IgD-negative memory B cell (primary cell): Measurements from ENCODE around the gene TANK. TPM values are rescaled to one million over a fixed set of nuclear protein-coding genes. Genes with fewer than 3 reads are reported as not detected.

Experiments
- H3K27ac Mint-ChIP-seq, 3 donors: one replicate each; pipeline ENCODE4 v1.8.0; 2020 to 2022; ENCODE audit warnings: mild to moderate bottlenecking in 3 of 3, mixed read lengths in 3 of 3, moderate library complexity in 1 of 3
- H3K27me3 Mint-ChIP-seq: one replicate; pipeline ENCODE4 v1.8.0; 2021; ENCODE audit warnings: mixed read lengths
- H3K36me3 Mint-ChIP-seq: one replicate; pipeline ENCODE4 v1.8.0; 2020; ENCODE audit warnings: mild to moderate bottlenecking, mixed read lengths
- H3K4me1 Mint-ChIP-seq, 3 donors: one replicate each; pipeline ENCODE4 v1.8.0; 2020 to 2022; ENCODE audit warnings: mixed read lengths in 3 of 3, mild to moderate bottlenecking in 1 of 3
- H3K4me3 Mint-ChIP-seq, 4 donors: one replicate each; pipeline ENCODE4 v1.8.0; 2020 to 2022; ENCODE audit warnings: mild to moderate bottlenecking in 4 of 4, mixed read lengths in 4 of 4, moderate library complexity in 3 of 4
- H3K9me3 Mint-ChIP-seq, 3 donors: one replicate each; pipeline ENCODE4 v1.8.0; 2020 to 2021; ENCODE audit warnings: mixed read lengths in 3 of 3, mild to moderate bottlenecking in 1 of 3
- polyA plus RNA-seq: library from polyadenylated mRNA; unstranded; fragments of 300-500 nt; fragmentation: Illumina TruSeq; gene quantifications from one replicate; pipeline ENCODE4 v1.2.3, GENCODE V29; 2021

TANK gene
- polyA plus RNA-seq, 1 donor from 2014 or later = 90.1 TPM

DNA sequence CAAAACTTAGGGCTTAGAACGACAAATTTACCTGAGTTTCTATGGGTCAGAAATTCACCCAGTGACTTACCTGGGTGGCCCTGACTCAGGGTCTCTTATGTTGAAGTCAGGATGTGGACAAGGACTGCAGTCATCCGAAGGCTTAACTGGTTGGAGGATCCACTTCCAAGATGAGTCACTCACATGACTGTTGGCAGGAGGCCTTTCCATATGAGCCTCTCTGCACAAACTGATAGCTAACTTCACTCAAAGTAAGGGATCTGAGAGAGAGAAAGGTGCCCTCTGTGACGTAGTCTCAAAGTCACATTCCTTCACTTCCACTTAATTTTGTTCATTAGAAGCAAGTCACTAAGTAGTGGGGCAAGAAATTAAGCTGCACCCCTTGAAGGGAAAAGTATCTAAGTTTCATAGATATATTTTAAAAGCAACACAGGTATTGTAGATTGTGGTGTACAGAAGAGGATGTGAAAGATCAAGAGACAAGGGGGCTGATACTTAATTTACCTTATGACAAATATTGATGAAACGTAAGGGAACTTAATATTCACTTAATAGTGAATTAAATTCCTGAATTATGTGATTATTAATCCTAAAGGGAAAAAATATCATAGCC, 48.4 kb downstream of the TANK start:
- H3K27ac Mint-ChIP-seq = no peak overlapping the region
- peaks cover 6% of the 10 kb centered on the region for H3K36me3 Mint-ChIP-seq

GRCh38 chr2:161209902-161210301, 49.7 kb downstream of the TANK start:
- peaks cover 8 to 15% (median 11%) of the 10 kb centered on the region in 3 donors for H3K4me1 Mint-ChIP-seq
- peaks cover 9% of the 10 kb centered on the region for H3K36me3 Mint-ChIP-seq
- peak overlapping the region in 1 of 3 donors; percentile 39 for H3K27ac Mint-ChIP-seq
- H3K9me3 Mint-ChIP-seq = no peaks in the 10 kb centered on the region
- H3K27me3 Mint-ChIP-seq = no peaks in the 10 kb centered on the region
- H3K4me3 Mint-ChIP-seq = no peak overlapping the region

More for the DNA sequence above, 48.4 kb downstream of the TANK start:
- H3K9me3 Mint-ChIP-seq = no peaks in the 10 kb centered on the region
- H3K4me1 Mint-ChIP-seq = peaks cover 7 to 15% (median 8%) of the 10 kb centered on the region in 3 donors
- H3K4me3 Mint-ChIP-seq = no peak overlapping the region
- H3K27me3 Mint-ChIP-seq = no peaks in the 10 kb centered on the region

- no peaks in the 10 kb centered on the region for H3K9me3 Mint-ChIP-seq
- peak overlapping the region in 1 of 3 donors; percentile 92 for H3K27ac Mint-ChIP-seq
- no peak overlapping the region for H3K4me3 Mint-ChIP-seq
- peaks cover 6% of the 10 kb centered on the region for H3K36me3 Mint-ChIP-seq
- H3K4me1 Mint-ChIP-seq = peaks cover 10 to 25% (median 10%) of the 10 kb centered on the region in 3 donors
- H3K27me3 Mint-ChIP-seq = no peaks in the 10 kb centered on the region
These were observed 57.5 kb downstream of the TANK start for GRCh38 chr2:161217597-161218185.

GRCh38 chr2:161219211-161219610, 59.0 kb downstream of the TANK start:
- Mint-ChIP-seq H3K36me3 (peaks cover 5% of the 10 kb centered on the region), H3K9me3 (no peaks in the 10 kb centered on the region), H3K27ac (no peak overlapping the region), H3K4me3 (no peak overlapping the region), H3K4me1 (peaks cover 10 to 28% (median 10%) of the 10 kb centered on the region in 3 donors), H3K27me3 (no peaks in the 10 kb centered on the region)

DNA sequence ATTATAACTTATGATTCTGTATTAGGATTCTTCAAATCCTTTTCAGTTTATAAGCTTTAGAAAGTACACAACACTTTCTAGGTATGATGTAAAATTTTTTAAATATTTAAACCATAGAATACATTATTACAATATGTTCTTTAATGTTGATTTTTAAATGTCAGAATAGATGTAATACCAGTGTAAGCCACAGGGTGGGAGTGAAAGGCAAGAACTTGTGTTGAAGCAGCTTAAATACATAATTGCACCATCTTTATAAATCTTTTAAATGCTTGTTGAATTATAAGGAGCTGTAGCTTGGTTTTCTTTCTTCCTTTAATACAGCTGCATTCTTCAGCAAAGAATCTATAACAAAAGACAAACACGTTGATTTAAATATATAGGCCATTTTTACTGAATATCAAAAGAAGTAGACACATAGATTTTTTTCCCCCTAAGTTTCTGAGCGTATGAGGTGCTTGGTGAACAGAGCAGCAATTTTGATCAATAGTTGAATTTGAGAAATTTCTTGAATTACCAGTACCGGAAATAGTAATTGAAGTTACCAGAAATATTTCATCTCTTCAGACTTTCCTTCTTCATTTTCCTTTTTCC, 63.0 kb downstream of the TANK start:
- Mint-ChIP-seq H3K36me3 (peaks cover 2% of the 10 kb centered on the region), H3K27ac (no peak overlapping the region), H3K27me3 (no peaks in the 10 kb centered on the region), H3K4me1 (peaks cover 0 to 8% (median 5%) of the 10 kb centered on the region in 3 donors), H3K9me3 (no peaks in the 10 kb centered on the region), H3K4me3 (no peak overlapping the region)

GRCh38 chr2:161228511-161229240, 68.4 kb downstream of the TANK start:
- H3K9me3 Mint-ChIP-seq = no peaks in the 10 kb centered on the region
- H3K27me3 Mint-ChIP-seq = no peaks in the 10 kb centered on the region
- peaks cover 11% of the 10 kb centered on the region for H3K36me3 Mint-ChIP-seq
- no peak overlapping the region for H3K4me3 Mint-ChIP-seq
- no peak overlapping the region for H3K27ac Mint-ChIP-seq
- peaks cover 4 to 5% (median 5%) of the 10 kb centered on the region in 3 donors for H3K4me1 Mint-ChIP-seq

GRCh38 chr2:161230959-161231358, 70.7 kb downstream of the TANK start:
- Mint-ChIP-seq H3K4me1 (peaks cover 6 to 9% (median 8%) of the 10 kb centered on the region in 3 donors), H3K9me3 (no peaks in the 10 kb centered on the region), H3K36me3 (peaks cover 11% of the 10 kb centered on the region), H3K4me3 (no peak overlapping the region), H3K27me3 (no peaks in the 10 kb centered on the region), H3K27ac (no peak overlapping the region)

DNA sequence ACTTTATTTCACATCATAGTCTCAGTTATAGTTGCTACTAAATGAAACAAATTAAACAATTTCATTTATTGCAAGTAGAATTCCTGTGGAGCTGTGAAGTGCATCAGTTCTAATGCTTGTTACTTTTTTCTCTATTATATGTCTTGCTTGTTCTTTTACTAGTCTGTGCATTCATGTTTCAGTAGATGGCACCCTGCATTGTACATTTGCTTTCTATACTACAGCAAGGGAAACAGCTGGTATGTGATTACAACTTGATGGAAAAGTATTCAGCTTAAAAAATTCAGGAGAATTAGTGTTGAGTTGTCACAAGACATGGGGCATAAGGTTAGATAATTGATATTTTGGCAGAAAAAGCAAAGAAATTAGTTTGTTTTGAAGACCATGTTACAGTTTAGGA, 72.3 kb downstream of the TANK start:
- Mint-ChIP-seq H3K4me1 (peaks cover 8 to 13% (median 9%) of the 10 kb centered on the region in 3 donors), H3K27me3 (no peaks in the 10 kb centered on the region), H3K27ac (no peak overlapping the region)

GRCh38 chr2:161233858-161234431, 73.7 kb downstream of the TANK start:
- H3K27me3 Mint-ChIP-seq = no peaks in the 10 kb centered on the region
- H3K9me3 Mint-ChIP-seq = no peaks in the 10 kb centered on the region
- H3K4me1 Mint-ChIP-seq = peaks cover 8 to 17% (median 14%) of the 10 kb centered on the region in 3 donors
- H3K36me3 Mint-ChIP-seq = peaks cover 4% of the 10 kb centered on the region
- no peak overlapping the region for H3K4me3 Mint-ChIP-seq
- H3K27ac Mint-ChIP-seq = no peak overlapping the region

More for the DNA sequence above, 72.3 kb downstream of the TANK start:
- Mint-ChIP-seq H3K9me3 (no peaks in the 10 kb centered on the region), H3K36me3 (peaks cover 9% of the 10 kb centered on the region), H3K4me3 (no peak overlapping the region)

- H3K27ac Mint-ChIP-seq = no peak overlapping the region
- H3K4me1 Mint-ChIP-seq = peaks cover 8 to 17% (median 11%) of the 10 kb centered on the region in 3 donors
- H3K4me3 Mint-ChIP-seq = no peak overlapping the region
- no peaks in the 10 kb centered on the region for H3K9me3 Mint-ChIP-seq
- no peaks in the 10 kb centered on the region for H3K27me3 Mint-ChIP-seq
- no peaks in the 10 kb centered on the region for H3K36me3 Mint-ChIP-seq
These were observed 74.4 kb downstream of the TANK start for GRCh38 chr2:161234627-161235026.

GRCh38 chr2:161237392-161238264, 77.4 kb downstream of the TANK start:
- H3K4me1 Mint-ChIP-seq = peaks cover 18 to 28% (median 28%) of the 10 kb centered on the region in 3 donors

GRCh38 chr2:161238265-161238559, 78.0 kb downstream of the TANK start:
- Mint-ChIP-seq H3K4me1 (peaks cover 23 to 34% (median 31%) of the 10 kb centered on the region in 3 donors), H3K36me3 (no peaks in the 10 kb centered on the region), H3K9me3 (no peaks in the 10 kb centered on the region), H3K4me3 (peak overlapping the region; percentile 84 to 95 (median 92)), H3K27me3 (no peaks in the 10 kb centered on the region), H3K27ac (peak overlapping the region; percentile 38 to 81 (median 51))

More at GRCh38 chr2:161237392-161238264, 77.4 kb downstream of the TANK start:
- Mint-ChIP-seq H3K36me3 (no peaks in the 10 kb centered on the region), H3K9me3 (no peaks in the 10 kb centered on the region), H3K27me3 (no peaks in the 10 kb centered on the region), H3K4me3 (peak overlapping the region; percentile 84 to 95 (median 92)), H3K27ac (peak overlapping the region in 2 of 3 donors; percentile 38 to 77)

DNA sequence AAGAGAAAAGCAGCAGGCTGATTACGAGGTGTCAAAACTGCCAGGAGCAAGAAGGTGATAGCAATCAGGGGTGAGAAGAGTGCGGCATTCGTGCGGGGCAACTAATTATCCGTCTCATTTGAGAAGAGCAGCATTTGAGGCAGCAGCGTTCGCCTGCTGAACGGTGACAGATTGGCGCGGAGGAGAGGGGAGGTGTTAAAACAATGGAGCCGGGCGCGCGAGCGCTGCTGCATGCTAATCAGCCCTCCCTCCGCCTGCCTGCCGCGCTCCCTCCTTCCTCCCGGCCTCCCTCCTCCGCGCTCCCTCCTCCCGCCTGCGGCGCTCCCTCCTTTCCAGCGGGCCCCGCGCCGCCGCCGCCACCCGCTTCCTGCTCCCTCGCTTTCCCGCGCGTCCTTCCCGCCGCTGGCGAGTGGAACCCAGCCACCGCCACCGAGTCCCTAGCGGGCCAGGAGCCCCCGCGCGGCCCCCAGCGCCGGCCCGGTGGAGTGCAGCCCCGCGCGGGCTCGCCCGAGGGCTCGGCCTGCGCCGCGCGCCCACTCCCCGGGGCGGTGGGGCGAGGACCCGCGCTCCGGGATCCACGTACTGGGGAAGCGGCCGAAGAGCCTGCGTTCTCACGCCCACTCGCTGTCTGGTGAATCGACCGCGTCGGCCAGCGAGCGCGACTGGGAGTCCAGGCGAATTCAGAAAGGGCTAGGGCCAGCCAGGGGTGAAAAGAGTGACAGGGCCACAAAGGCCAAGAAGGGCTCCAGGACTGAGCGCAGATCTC, 78.5 kb downstream of the TANK start:
- Mint-ChIP-seq H3K27ac (peak overlapping the region; percentile 38 to 81 (median 51)), H3K4me3 (peak overlapping the region; percentile 84 to 95 (median 92)), H3K4me1 (peaks cover 25 to 37% (median 34%) of the 10 kb centered on the region in 3 donors), H3K9me3 (no peaks in the 10 kb centered on the region), H3K36me3 (no peaks in the 10 kb centered on the region), H3K27me3 (no peaks in the 10 kb centered on the region)
